Skin epidermis (tissue), 12 donors: ENCODE data around the gene ZNF787.
"Not testable (repeated sequence)": the region's sequence is repeated elsewhere in the genome, so short reads cannot be mapped to it uniquely, and the experiment has no call there.

ENCODE experiments used
- H3K27ac ChIP-seq, 21 experiments: fragments of 200-600 bp; sonication (generic) in 11 of 21; one replicate each; pipeline ENCODE4 v1.5.0; 2020; ENCODE audit warnings: mild to moderate bottlenecking in 3 of 21, inconsistent platforms in 2 of 21, moderate library complexity in 2 of 21
- H3K4me3 ChIP-seq, 7 experiments: fragments of 200-600 bp; sonication (generic) in 2 of 7; one replicate each; pipeline ENCODE4 v1.5.0; 2020; ENCODE audit warnings: inconsistent platforms in 2 of 7, mild to moderate bottlenecking in 2 of 7, moderate library complexity in 1 of 7

Gene ZNF787

DNA sequence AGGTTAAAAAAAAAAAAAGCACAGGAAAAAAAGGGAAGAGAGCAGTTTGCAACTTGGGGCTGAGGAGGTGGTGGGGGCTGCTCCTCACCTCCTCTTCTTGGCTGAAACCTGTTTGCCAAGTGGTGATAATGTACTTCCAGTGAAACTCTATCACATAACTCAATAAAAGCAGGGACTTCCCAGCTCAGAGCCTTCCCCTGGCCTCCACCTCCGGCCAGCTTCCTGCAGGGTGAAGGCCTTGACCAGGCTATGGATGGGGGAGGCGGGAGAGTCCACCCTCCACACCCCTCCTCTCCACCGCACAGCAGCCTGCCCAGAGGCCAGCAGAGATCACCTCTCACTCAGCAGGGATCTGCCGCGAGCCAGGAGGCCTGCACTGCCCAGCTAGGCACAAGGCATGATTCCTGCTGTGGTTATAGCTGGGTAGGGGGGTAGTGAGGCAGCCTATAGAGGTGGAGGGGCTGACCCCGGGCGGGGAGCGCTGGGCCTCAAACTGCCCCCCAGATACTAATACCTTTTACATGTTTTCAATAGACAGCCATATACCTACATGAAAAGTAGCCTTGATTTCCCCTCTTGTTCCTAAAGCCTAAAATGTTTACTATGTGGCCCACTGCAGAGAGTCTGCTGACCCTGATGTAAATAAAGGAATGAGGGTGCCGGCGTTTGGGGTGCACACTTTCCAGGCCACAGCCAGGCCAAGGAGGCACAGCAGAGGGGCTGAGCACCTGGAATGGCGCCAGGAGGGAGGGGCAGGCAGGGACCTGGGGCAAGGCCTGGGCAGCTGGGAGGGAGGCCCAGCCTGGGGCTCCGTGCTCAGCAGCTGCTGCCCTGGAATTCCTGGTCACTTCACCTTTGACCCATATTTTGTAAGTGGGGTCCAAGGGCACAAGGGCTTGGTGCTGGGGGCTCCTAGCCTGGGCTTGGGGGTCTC lies 10.3 kb downstream of the ZNF787 start:
- Histone ChIP-seq H3K4me3 (no peak overlapping the region), H3K27ac (peak overlapping the region in 12 of 21 experiments; percentile 14 to 74 (median 36))

DNA sequence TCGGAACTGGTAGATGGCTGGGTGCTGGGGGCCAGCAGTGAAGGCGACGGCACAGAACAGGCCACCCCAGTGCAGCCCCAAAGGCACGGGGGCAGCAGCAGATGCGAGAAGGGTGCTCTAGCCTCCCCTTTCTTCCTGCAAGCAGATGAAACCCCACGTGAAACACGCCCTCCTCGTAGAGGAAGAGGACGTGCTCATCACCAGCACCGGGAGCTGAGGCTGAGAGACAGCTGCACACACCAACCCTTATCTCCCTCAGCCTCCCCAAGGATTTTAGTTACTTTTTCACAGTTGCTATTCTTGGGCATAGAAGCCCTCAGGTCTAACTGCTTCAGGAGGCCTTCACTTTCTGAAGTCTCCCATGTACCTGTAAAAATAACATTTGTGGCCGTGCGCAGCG lies 11.9 kb downstream of the ZNF787 start:
- Histone ChIP-seq H3K4me3 (no peak overlapping the region), H3K27ac (peak overlapping the region in 1 of 21 experiments; percentile 34)

DNA sequence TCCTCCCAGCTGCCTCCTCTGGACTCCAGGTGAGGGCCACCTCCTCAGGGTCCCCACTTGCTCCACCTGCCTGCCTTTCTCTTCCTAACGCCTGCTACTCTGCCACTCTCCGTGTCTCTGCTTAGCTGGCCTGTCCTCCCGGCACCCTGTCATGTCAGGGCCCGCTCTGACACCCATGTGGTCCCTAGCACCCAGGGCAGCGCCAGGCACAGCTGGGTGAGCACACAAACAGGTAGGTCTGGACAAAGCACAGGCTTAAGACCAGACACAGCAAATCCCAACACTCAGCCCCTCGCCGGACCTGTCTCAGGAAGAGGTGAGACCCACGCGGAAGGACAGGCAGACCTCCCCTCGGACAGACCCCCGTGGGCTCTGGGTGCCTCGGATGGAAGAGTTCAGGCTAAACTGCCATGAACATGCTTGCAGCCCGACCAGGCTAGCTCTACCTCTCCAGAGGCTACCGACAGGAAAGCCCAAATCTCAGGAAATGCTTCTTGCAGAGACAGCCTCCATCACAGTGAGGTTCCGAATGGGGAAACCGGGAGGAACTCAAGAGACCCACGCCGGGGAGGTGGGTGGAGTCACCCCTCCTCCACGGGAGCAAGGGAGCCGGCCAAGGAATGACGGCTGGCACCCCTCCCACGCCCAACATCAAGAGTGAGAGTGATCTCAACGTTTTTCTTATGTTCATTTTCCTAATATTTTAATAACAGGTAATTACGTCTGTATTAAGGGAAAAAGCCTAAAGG lies 12.5 kb downstream of the ZNF787 start:
- no peak overlapping the region for H3K4me3 ChIP-seq

DNA sequence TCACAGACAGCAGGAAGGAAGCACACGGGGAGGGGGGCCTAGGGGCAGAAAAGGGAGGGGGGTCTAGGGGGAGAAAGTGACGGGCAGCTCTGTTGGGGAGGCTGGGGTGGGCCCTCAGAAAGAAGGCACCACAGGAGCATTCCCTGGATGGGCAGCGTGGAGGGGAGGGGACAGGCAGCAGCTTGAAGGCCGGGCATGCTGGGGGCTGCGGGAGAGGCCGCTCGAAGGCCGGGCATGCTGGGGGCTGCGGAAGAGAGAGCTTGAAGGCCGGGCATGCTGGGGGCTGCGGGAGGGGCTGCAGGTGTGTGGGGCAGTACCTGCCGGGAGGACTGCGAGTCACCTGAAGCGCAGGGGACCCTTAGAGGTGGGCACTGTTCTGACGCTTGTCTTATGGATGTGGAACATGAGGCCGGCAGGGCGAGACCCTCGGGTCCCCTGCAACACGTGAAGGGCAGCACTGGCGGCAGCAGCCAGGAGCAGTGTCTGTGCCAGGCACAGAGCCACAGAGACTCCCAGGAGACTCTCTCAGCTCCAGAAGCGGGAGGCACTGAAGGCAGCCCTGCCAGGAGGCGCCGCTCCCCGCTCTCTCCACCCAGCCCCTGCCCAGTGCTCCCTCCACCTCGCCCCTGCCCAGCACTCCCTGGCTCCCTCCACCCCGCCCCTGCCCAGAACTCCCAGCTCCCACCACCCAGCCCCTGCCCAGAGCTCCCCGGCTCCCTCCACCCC lies 13.3 kb downstream of the ZNF787 start:
- peak overlapping the region in 8 of 21 experiments; percentile 3 to 40 (median 22) for H3K27ac ChIP-seq
- no peak overlapping the region for H3K4me3 ChIP-seq

More for the DNA sequence above, 12.5 kb downstream of the ZNF787 start:
- peak overlapping the region in 9 of 21 experiments; percentile 3 to 44 (median 27) for H3K27ac ChIP-seq

DNA sequence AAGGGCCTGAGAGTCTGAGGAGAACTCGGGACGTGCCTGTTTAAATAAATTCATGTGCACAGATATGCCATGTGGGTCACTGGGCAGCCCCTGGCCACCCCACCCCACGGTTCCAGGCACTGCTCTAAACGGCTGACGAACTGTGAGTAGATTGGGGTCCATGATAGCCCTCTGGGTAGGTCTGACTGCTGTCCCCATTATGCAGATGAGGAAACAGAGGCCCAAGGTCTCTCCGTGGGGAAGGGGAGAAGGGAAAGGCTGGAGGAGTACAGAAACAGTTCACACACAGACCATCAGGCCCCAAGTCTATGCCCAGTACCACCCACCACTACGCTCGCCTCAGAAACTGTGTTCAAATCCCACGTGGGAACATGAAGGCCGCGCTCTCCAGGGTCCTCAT lies 14.1 kb downstream of the ZNF787 start:
- Histone ChIP-seq H3K4me3 (no peak overlapping the region), H3K27ac (no peak overlapping the region)

DNA sequence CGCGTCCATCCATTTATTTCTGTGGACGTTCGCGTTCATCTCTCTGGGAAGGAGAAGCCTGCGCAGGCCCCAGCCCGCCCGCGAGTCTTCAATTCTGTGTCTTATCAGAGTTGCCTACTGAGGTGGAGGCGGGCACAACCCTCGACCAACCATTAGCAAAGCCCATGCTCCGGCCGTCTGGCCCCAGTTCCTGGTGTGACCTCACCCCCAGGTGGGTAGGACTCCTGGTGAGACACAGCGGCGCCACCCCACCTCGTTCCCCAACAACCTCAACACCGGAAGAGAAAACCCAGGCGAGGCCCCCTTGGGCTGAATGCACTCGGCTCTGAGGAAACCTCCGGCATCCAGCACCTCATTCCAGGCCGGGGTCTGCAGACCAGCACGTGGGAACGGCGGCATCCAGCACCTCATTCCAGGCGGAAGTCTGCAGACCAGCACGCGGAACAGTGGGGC lies 14.7 kb downstream of the ZNF787 start:
- Histone ChIP-seq H3K4me3 (no peak overlapping the region), H3K27ac (no peak overlapping the region)

DNA sequence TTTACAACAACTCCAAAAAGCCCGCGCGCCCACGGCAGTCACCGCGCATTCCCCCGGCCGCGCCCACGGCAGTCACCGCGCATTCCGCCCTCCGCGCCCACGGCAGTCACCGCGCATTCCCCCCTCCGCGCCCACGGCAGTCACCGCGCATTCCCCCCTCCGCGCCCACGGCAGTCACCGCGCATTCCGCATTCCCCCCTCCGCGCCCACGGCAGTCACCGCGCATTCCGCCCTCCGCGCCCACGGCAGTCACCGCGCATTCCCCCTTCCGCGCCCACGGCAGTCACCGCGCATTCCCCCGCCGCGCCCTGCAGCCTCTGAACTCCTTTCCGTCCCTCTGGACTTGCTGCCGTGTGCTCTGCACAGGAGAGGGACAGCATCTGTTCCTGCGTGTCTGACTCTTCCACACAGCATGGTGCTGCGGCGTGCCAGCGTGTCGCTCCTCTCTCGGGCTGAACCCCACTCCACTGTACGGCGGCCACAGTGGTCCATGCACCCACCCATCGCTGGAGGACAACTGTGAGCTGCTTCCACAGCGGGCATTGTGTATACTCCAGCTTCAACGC lies 15.2 kb downstream of the ZNF787 start:
- H3K27ac ChIP-seq = peak overlapping the region in 1 of 21 experiments; percentile 44
- not testable (repeated sequence) for H3K4me3 ChIP-seq

DNA sequence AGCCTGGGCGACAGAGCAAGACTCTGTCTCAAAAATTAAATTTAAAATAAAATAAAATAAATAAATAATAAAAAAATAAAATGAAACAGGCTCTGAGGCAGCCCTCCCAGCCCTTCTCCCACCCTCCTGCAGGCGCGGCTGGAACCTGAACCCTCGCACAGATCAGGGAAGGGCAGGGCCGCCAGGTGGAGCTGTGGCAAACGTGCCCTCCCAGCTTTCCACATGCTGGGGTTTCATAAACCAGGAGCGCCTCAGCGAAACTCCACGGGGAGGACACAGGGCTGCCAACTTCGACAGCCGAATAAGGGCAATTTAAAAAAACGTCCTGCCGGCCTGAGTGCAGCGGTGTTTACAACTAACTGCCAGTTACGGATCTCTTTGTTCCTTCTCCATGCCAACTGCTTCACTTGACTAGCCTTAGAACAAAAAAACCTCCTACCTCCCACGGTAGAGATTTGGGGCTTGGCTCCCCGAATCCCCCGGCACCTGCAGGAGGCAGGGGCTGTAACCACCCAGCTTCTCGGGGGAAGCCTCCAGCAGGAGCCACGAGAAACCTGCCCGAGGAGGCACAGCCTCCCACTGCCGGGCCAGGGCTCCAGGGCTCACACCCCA lies 15.9 kb downstream of the ZNF787 start:
- Histone ChIP-seq H3K27ac (peak overlapping the region in 6 of 21 experiments; percentile 34 to 56 (median 38)), H3K4me3 (no peak overlapping the region)

DNA sequence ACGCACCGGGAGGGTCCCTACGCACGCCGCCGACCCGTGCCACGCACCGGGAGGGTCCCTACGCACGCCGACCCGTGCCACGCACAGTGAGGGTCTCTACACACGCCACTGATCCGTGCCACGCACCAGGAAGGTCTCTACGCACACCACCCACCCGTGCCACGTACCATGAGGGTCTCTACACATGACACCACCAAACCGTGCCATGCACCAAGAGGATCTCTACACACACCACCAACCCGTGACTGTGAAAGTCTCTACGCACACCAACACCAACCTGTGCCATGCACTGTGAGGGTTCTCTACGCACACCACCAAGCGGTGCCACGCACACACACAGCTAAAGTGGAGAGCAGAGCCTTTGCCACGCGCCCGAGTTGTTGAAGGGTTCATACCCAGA lies 16.7 kb downstream of the ZNF787 start:
- H3K27ac ChIP-seq = no peak overlapping the region
- no peak overlapping the region for H3K4me3 ChIP-seq

DNA sequence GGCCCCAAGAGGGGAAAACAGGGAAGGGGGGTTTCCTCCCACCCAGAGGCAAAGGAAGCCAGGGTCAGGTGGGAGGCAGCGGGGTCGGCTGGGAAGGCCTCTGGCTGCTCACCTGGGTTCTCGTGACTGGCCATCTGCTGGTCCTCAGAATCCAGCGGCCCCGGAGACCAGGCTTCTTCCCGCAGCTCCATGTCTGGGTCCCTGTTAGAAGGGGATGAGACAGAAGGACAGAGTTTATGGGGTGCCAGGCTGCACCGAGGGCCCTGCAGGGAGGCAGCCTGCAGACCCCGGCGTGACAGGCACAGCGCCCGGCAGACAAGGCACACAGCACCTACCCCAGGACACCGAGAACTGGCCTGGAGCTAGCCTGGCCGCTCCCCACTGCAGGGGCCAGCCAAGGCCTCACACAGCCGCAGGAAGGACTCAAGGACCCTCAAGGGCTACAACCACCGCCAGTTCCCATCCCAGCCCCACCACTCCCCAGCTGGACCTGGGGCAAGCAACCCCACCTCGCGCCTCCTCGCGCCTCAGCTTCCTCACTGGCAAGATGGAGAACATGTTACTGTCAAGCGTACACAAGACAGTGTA lies 18.0 kb downstream of the ZNF787 start:
- H3K4me3 ChIP-seq = no peak overlapping the region
- H3K27ac ChIP-seq = no peak overlapping the region

DNA sequence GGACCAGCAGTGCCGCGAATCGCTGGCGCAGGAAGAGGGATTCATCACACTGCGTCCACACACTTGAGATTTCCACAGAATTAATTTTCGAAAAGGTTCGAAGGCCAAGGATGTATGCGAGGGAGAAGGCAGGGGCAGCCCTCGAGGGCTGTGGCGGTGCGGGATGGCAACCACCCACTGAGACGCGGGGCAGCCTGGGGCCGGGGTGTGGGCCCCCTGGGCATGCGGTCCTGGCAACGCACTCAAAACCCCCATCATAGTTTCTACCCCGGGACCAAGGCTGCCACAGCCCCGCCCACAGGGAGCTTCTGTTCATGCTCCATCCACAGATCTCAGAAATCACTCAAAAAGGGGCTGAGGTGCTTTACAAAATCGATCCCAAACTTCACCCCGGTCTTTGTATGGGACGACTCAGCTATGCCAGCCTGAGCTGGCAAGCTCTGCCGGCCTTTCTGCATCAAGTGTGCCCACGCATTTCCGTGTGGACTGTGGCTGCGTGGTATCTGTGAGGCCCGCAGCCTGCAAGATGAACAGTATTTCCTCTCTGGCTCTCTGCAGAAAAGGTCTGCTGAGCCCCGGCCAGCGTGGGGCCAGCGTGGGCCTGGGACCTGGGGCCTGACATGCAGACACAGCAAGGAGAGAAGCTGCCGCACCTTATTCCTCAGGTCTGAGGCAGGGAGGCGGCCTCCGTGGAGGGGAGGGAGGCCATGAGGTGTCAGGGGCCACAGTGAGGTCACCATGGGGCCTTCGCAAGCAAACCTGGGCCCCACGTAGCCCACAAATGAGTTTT lies 19.2 kb downstream of the ZNF787 start:
- H3K4me3 ChIP-seq = no peak overlapping the region
- H3K27ac ChIP-seq = no peak overlapping the region

DNA sequence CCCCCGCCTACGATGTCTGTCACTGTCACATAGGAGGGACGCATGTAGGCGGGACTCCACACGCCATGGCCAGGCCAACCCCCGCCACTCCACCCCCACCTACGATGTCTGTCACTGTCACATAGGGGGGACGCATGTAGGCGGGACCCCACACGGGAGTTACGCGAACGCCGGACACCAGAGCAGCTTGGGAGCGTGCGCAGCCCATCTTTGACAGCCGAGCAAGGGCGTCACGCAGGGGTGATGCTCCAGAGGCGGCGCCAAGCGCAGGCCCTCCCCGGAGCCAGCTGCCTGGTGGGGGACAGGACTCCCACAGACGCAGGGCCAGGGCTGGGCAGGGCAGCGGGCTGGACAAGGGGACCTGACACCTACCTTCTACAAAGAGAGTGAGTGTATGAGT lies 20.0 kb downstream of the ZNF787 start:
- H3K4me3 ChIP-seq = no peak overlapping the region
- H3K27ac ChIP-seq = no peak overlapping the region

DNA sequence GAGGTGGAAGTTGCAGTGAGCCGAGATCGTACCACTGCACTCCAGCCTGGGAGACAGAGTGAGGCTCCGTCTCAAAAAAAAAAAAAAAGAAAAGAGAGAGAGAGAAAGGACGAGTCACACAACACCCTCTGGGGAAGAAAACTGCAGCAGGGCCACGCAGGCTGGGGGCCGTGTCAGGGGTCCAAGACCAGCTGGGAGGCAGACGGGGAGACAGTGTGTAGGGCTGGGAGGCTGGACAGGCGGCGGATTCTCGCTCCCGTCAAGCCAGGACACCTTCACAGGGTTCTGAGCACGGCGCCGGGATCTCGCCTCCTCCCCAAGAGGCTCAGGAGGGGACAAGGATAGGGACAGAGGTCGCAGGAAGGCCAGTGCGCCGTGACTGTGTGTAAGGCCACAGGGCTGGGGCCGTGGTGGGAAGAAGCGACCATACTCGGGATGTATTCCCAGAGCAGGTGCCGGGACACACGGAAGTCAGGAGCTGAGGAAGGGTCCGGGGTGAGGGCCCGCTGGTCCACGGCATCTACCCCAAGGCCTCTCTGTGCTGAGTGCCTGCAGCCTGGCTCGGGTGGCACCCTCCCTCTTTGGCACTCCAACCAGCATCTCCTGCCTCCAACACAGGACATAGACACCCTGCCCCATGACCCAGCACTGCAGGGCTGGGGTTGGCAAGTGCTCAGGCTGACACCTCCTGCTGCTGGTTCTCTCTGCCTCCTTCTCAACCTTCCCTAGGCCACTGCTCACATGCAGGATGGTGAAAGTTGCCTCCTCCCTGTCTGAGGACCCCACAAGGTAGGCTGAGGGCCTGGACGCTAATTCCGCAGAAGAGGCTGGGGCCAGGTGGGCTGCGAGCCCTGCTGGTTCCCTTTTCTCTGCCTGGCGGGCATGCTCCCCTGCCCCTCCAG lies 21.2 kb downstream of the ZNF787 start:
- H3K4me3 ChIP-seq = no peak overlapping the region
- no peak overlapping the region for H3K27ac ChIP-seq

DNA sequence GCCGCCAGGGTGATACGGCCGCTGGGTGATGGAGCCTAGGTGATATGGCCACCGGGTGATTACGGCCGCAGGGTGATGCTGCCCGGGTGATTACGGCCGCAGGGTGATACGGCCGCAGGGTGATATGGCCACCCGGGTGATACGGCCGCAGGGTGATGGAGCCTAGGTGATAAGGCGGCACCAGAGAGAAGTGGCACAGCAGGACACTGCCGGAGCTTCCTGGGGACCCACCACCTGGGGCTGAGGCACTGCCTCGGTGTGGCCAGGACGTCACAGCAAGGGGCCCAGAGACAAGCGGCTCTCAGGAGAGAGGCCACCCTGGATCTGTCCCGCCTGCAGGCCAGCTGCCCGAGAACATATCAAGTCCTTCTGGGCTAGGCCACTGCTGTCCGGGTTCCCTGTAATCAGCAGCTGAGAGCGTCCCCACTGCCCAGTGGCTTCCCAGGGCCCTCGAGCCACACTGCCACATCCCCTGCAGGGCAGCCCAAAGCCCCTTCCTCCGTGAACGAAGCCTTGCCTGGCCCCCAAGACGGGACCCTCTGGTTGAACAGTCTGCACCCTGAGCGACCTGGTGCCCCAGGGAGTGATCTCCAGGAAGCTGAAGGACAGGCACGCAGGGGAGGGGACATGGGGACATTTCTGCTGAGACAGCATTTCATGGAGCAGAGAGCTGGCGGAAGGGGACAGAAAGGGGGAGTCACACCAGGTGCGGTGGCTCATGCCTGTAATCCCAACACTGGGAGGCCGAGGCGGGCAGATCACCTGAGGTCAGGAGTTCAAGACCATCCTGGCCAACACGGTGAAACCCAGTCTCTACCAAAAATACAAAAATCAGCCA lies 22.1 kb downstream of the ZNF787 start:
- no peak overlapping the region for H3K27ac ChIP-seq
- no peak overlapping the region for H3K4me3 ChIP-seq

DNA sequence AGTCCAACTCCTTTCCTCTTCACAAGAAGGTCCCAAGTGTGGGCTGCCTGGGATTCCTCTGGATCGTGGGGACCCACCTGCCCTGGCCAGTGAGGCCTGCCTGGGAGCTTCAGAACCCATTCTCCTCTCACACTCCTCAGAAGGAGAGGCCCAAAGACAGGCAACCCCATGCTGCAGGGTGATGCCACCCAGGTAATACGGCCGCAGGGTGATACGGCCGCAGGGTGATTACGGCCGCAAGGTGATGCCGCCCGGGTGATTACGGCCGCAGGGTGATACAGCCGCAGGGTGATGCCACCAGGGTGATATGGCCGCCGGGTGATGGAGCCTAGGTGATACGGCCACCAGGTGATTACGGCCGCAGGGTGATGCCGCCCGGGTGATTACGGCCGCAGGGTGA lies 22.9 kb downstream of the ZNF787 start:
- not testable (repeated sequence) for H3K4me3 ChIP-seq, H3K27ac ChIP-seq

DNA sequence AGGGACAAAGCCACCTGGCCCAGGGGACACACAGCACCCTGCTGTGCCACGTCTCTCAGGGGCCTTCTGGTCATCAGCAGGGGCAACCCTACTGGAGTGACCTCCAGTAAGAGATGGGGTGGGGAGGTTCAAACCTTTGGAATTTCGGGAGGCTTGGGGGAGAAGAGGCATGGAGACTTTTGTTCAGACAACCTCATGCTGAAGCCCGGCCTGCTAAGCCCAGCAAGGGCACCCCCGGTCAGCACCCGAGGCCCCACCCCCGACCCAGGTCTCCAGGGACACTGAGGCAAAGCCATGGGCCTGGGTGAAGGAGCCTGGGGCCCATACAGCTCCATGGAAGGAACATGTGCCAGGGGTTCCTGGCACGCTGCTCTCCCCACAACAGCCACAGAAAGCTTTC lies 23.3 kb downstream of the ZNF787 start:
- Histone ChIP-seq H3K4me3 (no peak overlapping the region), H3K27ac (no peak overlapping the region)
